Urothelium cell line (cell line): ENCODE data around the gene PDE4D.
"Not testable (repeated sequence)": the region's sequence is repeated elsewhere in the genome, so short reads cannot be mapped to it uniquely, and the experiment has no call there.

Experiments used
- DNase-seq: peaks from one replicate; pipeline ENCODE4 v3.0.0; 2011; ENCODE audit warnings: low spot score, mixed read lengths
- FAIRE-seq: peaks from 2 replicates; lab custom pipeline; 2011; peaks lifted over from hg19 to GRCh38; lab: Jason Lieb, UNC

The PDE4D gene

DNA sequence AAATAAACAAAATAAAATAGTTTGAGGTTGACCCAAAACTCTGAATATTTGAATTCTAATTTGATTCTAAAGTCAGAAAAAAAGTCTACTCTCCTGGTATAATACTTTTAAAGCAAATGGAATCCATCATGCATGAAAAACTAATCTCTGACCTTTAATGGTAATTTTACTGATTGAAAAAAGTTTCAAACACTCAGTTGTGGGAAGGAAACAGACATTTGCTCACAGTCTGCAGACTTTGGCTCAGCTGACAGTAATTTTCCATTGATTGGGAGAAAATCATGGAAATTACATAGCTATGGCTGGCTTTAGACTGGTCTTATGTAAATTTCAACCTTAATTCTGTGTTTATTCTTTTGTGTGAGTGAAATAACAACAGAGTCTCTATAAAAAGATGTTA lies 574.3 kb downstream of the PDE4D start:
- DNase-seq (no peak), FAIRE-seq (no peak)

DNA sequence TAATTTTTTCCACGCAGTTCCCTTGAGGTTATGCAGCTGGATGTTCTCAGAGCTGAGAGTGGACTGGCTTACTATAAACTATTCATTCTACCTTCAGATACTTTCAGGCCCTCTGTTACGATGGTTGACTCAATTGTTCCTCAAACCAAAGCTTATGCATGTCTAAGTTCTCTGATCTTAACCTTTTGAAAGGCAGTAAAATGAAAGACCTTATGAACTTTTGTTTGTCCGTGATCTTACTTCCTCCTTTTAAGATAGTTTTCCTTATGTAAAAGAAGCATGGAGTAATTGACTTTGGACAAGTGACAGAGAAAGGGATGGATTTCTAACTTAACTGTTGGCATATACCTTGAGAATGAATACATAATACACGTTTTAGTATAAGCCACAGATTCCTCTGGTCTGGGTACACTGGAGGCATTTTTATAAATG lies 575.7 kb downstream of the PDE4D start:
- DNase-seq (no peak), FAIRE-seq (no peak)

DNA sequence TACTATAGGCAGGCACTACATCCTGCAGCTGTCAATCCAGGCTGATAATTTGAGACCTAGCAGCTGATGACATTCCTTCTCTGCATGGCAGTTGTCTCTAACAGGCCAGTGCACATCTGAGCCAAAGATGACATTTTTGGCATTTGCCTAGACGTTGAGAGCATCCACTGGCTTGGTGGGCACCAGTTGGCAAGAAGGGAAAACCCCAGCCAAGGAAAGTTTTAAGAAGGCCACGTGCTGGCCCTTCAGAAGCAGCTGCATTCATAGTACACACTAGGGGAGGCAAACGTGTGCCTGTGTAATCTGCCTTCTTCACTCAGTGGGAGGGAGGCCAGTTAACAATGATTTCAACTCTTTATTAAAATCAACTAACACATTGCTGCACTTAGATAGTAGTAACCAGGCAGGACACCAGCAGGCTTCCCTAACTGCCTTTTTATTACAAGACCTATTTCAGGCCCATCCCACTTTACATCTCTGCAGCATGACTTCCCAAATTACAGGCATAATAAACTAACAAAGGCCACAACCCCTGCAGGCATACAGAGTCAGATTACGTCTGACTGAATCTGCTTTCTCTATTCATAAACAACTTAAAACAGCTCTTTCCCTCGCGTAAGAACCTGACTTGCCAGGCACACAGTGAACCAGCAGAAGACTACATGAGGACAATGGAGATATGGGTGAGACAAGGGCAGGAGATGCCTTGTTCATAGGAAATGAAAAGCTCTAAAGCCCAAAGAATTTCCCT lies 576.3 kb downstream of the PDE4D start:
- DNase-seq (no peak), FAIRE-seq (no peak)

DNA sequence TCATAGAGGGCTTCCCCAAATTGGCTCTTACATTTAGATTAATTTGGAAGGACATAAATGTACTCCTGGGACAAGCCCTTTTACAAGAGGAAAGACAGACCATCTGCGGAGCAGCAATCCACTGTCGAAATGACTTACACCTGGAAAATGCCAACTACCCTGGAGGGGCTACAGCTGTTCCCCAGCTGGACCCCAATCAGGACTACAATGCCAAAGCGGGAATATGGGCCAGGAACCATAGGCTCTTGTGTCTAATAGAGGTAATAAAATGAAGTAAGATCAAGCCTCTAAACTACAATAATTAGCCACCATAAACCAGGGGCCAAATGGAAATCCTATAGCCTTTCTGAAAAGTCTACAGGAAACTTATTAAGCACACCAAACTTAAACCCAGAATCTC lies 581.3 kb downstream of the PDE4D start:
- no peak for DNase-seq
- no peak for FAIRE-seq

DNA sequence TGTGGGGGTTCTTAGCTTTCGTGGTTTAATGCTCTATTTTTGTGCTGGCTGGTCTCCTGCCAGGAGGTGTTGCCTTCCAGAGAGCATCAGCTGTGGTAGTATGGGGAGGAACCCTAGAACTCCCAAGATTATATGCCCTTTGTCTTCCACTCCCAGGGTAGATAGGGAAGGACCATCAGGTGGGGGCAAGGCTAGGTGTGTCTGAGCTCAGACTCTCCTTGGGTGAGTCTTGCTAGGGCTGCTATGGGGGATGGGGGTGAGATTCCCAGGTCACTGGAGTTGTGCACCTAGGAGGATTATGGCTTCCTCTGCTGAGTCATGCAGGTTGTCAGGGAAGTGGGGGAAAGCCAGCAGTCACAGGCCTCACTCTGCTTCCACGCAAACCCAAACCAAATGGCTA lies 584.8 kb downstream of the PDE4D start:
- DNase-seq, FAIRE-seq: not testable (repeated sequence)

DNA sequence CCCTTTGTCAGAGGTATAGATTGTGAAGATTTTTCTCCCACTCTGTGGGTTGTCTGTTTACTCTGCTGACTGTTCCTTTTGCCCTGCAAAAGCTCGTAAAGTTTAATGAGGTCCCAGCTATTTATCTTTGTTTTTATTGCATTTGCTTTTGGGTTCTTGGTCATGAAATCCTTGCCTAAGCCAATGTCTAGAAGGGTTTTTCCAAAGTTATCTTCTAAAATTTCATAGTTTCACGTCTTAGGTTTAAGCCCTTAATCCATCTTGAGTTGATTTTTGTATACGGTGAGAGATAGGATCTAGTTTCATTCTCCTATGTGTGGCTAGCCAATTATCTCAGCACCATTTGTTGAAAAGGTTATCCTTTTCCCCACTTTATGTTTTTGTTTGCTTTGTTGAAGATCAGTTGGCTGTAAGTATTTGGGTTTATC lies 590.2 kb downstream of the PDE4D start:
- not testable (repeated sequence) for DNase-seq, FAIRE-seq

DNA sequence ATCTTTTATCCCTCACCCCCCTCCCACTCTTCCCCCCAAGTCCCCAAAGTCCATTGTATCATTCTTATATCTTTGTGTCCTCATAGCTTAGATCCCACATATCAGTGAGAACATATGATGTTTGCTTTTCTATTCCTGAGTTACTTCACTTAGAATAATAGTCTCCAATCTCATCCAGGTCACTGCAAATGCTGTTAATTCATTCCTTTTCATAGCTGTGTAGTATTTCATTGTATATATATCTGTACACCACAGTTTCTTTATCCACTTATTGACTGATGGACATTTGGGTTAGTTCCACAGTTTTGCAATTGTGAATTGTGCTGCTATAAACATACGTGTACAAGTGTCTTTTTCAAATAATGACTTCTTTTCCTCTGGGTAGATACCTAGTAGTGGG lies 591.0 kb downstream of the PDE4D start:
- not testable (repeated sequence) for FAIRE-seq, DNase-seq

DNA sequence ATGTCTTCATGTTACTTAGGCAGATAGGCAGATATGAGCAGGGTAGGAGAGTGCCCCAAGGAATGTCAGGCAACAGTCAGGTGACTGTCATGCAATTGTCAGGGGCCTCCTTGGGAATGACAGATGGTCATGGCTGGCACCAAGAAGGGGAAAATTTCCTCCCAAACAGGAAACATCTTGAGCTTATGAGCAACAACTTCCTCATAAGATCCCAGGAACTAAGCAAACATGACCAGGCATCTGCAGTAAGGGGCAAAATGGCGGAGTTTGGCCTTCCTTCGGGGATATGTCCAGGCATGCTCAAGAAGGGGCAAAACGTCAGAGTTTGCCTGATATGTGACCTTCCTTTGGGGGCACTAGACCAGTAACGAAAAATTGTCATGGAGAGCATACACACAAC lies 591.8 kb downstream of the PDE4D start:
- DNase-seq (no peak), FAIRE-seq (no peak)

DNA sequence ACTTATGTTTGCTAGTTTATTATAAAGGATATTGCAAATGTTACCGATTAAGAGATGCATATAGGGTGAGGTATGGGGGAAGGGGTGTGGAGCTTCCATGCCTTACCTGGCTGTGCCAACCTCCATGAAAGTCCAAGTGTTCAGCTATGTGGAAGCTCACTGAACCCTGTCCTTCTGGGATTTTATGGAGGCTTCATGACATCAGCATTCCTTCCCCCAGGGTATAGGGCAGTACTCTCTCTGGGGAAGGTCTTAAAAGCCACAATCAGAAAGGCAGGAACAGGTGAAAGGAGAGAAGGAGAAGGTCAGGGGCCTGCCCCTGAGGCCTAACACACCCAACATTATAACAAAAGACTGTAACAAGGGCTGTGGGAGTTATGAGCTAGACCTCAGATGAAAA lies 592.6 kb downstream of the PDE4D start:
- FAIRE-seq (no peak), DNase-seq (no peak)

DNA sequence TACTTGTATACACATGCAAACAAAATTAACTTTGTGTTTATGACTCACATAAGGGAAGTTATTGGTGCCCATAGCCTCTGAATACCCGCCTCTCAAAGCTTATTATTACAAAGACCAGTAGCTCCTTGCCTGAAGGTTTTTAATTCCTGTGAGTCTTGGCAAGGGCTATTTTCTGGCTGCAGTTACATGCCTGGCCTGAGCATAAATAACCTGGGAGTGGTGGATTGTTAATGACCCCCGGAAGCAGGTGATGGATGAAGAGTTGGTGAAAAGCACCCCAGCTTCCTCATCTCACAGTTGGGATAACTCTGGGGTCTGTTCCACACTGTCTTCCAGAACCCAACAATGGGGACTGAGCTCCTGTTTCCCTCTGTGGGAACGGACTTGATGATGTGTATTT lies 594.5 kb downstream of the PDE4D start:
- FAIRE-seq, result no peak
- no peak for DNase-seq

DNA sequence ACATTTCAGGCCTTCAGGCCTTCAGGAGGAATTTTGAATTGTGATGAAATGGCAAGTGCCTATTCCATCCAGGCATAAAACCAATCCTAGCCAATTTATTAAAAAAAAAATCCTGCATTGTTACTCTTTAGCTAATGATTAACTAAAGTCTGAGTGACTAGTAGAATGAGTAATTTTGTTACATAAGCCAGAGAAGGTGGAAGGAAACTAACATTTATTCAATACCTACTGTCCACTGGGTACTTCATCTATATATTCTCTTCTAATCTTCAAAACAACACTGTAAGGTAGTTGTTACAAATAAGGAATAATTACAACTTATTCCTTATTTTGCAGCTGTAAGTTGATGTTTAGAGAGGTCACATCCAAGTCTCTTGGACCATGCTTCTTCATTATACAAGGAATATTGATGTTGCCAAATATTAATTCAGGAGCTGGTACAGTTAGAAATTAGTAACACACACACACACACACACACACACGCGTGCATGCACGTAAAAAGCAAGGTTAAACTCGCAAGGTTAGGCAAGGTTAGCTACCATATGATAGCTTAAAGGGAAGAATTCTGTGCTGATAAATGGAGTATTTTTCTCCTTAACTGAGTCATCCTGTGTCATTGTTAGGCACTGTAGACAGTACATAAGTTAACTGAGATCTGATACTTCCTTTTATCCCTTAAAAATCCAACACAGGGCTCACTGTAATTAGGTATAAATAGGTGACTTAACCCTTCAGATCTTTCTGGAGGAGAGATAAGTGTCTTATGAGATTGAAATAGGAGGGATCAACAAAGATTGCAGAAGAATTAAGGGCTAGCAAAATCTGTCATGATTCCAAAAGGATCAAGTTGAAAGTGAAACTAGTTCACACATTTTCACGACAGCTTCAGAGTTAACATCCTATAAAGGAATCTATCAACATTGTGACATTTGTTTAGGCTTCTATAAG lies 596.9 kb downstream of the PDE4D start:
- FAIRE-seq, result no peak
- DNase-seq, result peak; percentile 10

DNA sequence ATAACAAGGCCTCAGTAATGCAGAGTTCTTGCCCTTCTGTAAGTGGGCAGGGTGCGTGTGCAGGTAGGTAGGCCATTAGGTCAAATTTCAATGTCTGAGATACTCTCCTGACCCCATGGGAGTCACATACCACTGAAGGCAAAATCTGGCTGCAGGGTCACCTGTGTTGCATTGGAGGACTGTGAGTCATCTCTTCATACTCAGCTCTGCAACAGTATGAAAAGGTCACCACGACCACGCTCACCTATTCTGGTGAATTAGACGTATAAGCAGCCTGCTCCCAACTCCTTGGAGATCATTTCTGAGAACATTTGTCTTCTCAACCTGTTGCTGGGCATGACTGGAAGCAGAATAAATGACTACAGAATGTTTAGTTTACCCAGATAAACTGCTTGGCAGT lies 599.8 kb downstream of the PDE4D start:
- no peak for FAIRE-seq

DNA sequence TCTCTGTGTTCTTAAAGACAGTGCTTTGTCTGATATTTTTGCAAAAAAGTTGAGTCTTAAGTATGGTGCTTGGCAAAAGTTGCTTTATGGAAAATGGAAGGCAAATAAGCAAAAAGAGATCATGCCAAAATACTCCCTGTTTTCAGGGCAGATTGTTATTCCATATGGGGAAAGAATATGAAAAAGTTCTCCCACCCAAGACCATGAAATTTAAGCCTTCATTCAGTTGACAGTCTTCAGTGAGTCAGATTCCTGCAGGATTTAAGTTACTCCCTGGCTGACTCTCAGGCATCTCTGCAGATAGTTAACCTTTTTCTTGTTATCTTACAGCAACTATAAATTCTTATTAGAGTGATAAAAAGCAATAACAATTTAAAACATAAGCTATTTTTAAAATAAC lies 601.6 kb downstream of the PDE4D start:
- FAIRE-seq (no peak), DNase-seq (no peak)

More for the DNA sequence above, 599.8 kb downstream of the PDE4D start:
- DNase-seq, result no peak

DNA sequence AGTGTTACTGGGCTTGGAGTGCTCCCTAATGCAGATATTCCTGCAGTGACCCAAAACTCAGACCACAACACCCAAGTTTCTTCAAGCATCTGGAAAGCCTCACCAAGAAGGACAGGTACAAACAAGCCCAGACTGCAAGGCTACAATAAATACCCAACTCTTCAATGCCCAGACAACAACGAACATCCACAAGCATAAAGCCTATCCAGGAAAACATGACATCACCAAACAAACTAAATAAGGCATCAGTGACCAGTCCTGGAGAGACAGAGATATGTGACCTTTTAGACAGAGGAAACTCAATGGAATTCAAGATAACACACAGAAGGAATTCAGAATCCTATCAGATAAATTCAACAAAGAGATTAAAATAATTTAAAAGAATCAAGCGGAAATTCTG lies 605.6 kb downstream of the PDE4D start:
- DNase-seq, result no peak
- FAIRE-seq, result peak; percentile 13

DNA sequence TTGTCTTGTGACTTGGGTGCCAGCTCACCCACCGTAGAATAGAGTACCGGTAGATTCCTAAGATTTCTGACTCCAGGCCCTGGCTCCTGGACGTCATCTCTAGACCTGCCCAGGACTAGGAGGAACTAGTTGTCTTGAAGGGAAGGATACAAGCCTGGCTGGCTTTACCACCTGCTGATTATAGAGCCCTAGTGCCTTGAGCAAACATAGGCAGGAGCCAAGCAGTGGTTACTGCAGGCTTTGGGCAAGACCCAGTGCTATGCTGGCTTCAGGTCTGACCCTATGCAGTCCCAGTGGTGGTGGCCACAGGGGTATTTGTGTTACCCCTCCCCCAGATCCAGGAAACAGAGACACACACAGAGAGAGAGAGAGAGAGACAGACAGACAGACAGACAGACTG lies 606.2 kb downstream of the PDE4D start:
- no peak for DNase-seq
- no peak for FAIRE-seq

DNA sequence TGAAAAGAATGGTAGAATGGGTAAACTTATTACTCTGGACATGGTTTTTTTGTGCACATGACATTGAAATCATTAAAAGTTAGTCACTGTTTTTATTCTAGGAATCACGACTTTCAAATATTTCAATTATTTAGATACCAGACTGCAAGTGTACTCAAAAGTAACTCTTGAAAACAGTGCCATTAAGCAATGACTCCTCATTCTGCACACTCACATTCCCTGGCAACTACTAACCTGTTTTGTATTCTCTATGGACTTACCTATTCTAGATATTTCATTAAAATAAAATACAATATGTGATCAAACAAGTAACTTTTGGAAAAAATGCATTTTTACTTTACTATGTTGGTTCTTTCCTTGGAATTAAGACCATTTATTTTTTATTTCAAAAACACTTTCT lies 607.0 kb downstream of the PDE4D start:
- DNase-seq (no peak), FAIRE-seq (no peak)

DNA sequence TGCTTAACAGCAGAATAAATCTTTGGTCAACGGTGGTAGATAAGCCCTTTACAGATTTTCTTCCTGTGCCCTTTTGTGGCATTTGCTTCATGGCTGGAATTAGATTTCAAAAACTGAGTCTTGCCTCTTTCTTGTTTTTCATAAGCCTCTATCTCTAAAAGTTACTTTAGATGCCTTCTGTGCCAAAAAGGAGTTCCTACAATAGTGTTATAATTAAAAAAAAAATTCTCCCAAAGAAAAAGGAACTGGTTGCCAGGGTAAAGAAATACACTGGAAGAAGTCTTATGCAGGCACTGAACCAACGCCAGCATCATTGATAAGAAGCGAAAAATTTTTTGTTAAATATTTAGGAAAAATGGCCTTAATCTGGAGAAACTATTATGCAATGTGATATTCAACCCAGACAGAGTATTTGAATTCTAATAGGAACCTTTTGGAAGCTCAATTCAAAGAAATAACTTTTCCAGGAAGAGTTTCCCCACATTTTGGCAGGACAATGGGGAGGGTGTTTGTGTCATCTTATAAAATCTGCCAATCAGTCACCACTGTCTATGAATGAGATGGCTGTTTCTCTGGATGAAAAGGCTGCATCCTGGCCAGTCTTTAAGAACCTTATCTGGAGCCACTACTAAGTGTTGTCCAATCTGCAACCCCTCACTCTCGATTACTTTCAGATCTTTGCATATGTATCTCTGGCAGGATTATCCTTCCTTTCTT lies 608.1 kb downstream of the PDE4D start:
- no peak for DNase-seq

DNA sequence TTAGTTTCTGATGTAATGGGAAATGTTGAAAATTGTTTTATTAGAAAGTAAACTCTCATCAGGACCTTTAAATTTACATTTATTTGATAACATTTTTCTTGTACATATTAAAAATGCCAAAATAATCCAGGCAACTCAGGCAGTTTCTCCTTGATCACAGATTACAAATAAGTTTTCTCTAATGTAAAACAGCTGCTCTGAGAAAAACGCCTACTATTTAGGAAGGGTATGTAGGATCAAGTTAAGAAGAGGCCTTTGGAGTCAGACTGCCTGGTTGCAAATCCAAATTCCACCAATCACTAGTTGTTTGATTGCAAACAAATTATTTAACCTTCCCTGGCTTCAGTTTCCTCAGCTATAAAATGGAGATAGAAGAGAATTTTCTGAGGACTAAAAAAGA lies 610.8 kb downstream of the PDE4D start:
- DNase-seq, result no peak
- no peak for FAIRE-seq

More for the DNA sequence above, 608.1 kb downstream of the PDE4D start:
- FAIRE-seq, result no peak

DNA sequence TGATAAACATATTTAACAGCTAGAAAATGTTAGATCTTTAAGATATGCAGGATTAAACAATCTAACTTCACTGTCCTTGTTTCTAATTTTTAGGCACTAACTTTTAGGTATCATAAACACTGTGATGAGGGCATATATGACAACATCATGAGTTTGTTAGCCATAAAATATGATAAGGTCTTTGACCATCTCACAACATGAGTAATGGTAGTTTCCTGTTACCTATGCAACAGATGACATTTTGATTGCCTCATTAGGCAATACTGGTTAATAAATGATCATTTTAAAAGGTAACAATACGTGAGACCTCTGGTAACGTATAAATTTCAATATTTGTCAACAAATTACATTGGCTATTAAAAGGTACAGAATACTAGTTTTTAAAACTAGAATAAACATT lies 613.5 kb downstream of the PDE4D start:
- DNase-seq (no peak), FAIRE-seq (no peak)

DNA sequence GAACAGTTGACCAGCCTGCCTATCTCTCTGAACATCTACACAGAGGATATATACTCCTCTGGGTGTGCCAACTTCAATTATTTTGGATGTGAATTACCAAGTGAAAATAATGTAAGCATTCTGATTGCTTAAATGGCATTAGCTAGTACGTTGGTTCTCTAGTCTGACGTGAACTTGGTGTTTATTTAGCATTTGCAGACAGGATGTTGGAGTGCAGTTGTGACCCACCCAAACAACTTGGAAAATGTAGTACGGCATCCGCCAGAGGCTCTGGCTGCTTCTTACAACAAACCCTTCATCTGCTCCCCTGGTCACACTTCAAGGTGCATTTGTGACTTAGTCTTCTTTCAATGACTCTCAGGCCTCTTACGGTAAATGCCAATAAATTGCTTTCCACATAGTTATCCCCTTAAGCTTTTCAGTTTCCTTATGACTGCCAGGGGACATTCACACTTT lies 616.6 kb downstream of the PDE4D start:
- DNase-seq, result no peak
- FAIRE-seq, result no peak

DNA sequence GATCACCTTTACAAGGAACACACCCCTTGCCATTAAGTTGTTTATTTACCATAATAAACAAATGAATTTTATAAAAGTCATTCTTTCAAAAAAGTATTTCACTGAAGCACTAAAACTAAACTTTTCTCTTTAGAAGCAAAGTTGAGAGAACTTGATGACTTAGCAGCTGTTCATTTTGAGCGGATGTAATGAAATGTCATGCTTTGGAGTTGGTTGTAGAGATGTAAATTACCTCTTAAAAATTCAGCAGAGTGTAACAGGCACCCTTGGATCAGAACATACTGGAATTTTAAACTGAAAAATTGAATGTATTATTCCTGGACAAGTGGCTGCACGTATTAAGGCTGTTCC lies 617.2 kb downstream of the PDE4D start:
- no peak for DNase-seq
- no peak for FAIRE-seq
